HEK293 (cell line): ENCODE data around the gene DCDC1.

Source experiments
- CTCF ChIA-PET: fragments of 350-600 bp; formaldehyde crosslinking; extraction: SDS; loops from one replicate; lab custom pipeline; 2021; ENCODE audit warnings: antibody characterized with exemption; lab: Yijun Ruan, JAX
- POLR2A ChIA-PET: fragments of 300-600 bp; formaldehyde crosslinking; extraction: SDS; loops from one replicate; lab custom pipeline; 2020; ENCODE audit warnings: antibody characterized with exemption, inconsistent platforms; lab: Yijun Ruan, JAX
- H3K27ac ChIP-seq: fragments of 200-500 bp; sonication (Bioruptor generic); 2 replicates; pipeline ENCODE4 v1.5.1; 2014; ENCODE audit warnings: low read depth, low read length, control low read depth, inconsistent platforms; ENCODE audit errors: extremely low read depth
- H3K36me3 ChIP-seq, 2 experiments: fragments of 200-500 bp in 1 of 2; sonication (Bioruptor generic) in 1 of 2; 1 replicate in 1 of 2; 2 replicates in 1 of 2; pipeline ENCODE4 v1.5.1; 2014 to 2017; ENCODE audit warnings: inconsistent platforms in 2 of 2, low read length in 2 of 2; ENCODE audit not compliant: control insufficient read depth in 2 of 2, insufficient read depth in 1 of 2
- H3K4me1 ChIP-seq: fragments of 200-500 bp; sonication (Bioruptor generic); 2 replicates; pipeline ENCODE4 v1.5.1; 2014; ENCODE audit warnings: mild to moderate bottlenecking, low read length, inconsistent platforms; ENCODE audit not compliant: control insufficient read depth, insufficient read depth
- H3K4me3 ChIP-seq: 2 replicates; pipeline ENCODE4 v1.5.1; 2011; ENCODE audit warnings: low read depth, mild to moderate bottlenecking, control low read depth, low read length, moderate library complexity
- H3K9me3 ChIP-seq: fragments of 200-500 bp; sonication (Bioruptor generic); 2 replicates; pipeline ENCODE4 v1.5.1; 2014; ENCODE audit warnings: low read depth, low read length, inconsistent platforms; ENCODE audit not compliant: control insufficient read depth, insufficient read depth
- BCL6B ChIP-seq: fragments of 450-650 bp; formaldehyde crosslinking; IDR thresholded peaks from 2 replicates; pipeline ENCODE4 v1.5.1; 2017; ENCODE audit warnings: missing biosample characterization, missing genetic modification characterization
- GLIS1 ChIP-seq: fragments of 450-650 bp; formaldehyde crosslinking; IDR thresholded peaks from 2 replicates; pipeline ENCODE4 v1.5.1; 2016; ENCODE audit warnings: missing biosample characterization, missing genetic modification characterization
- HOXA7 ChIP-seq: sonication (generic); formaldehyde crosslinking; IDR thresholded peaks from 2 replicates; pipeline ENCODE4 v1.8.1; 2022; ENCODE audit warnings: missing genetic modification reagents, borderline replicate concordance
- KLF9 ChIP-seq: fragments of 450-650 bp; formaldehyde crosslinking; IDR thresholded peaks from 2 replicates; pipeline ENCODE4 v1.5.1; 2016; ENCODE audit warnings: missing biosample characterization, missing genetic modification characterization, low read depth
- REPIN1 ChIP-seq: fragments of 450-650 bp; formaldehyde crosslinking; IDR thresholded peaks from 2 replicates; pipeline ENCODE4 v1.5.1; 2017; ENCODE audit warnings: missing biosample characterization, missing genetic modification characterization, low read depth
- TCF7L2 ChIP-seq: IDR thresholded peaks from 2 replicates; pipeline ENCODE4 v1.6.1; 2011; ENCODE audit warnings: low read depth, mild to moderate bottlenecking, inconsistent platforms, low read length, moderate library complexity, borderline replicate concordance
- ZBTB1 ChIP-seq: fragments of 450-650 bp; formaldehyde crosslinking; IDR thresholded peaks from 2 replicates; pipeline ENCODE4 v1.5.1; 2016; ENCODE audit warnings: missing biosample characterization, missing genetic modification characterization
- ZFP41 ChIP-seq: fragments of 450-650 bp; formaldehyde crosslinking; IDR thresholded peaks from 2 replicates; pipeline ENCODE4 v1.5.1; 2016; ENCODE audit warnings: missing biosample characterization, missing genetic modification characterization, borderline replicate concordance
- ZNF211 ChIP-seq: fragments of 450-650 bp; formaldehyde crosslinking; IDR thresholded peaks from 2 replicates; pipeline ENCODE4 v1.5.1; 2016; ENCODE audit warnings: low read depth, missing biosample characterization, missing genetic modification characterization
- ZNF23 ChIP-seq: fragments of 450-650 bp; formaldehyde crosslinking; IDR thresholded peaks from 2 replicates; pipeline ENCODE4 v1.5.1; 2016; ENCODE audit warnings: missing biosample characterization, missing genetic modification characterization, borderline replicate concordance
- ZNF324 ChIP-seq: fragments of 450-650 bp; formaldehyde crosslinking; IDR thresholded peaks from 2 replicates; pipeline ENCODE4 v1.5.1; 2016; ENCODE audit warnings: missing biosample characterization, missing genetic modification characterization
- ZNF354C ChIP-seq: fragments of 450-650 bp; formaldehyde crosslinking; IDR thresholded peaks from 2 replicates; pipeline ENCODE4 v1.5.1; 2016; ENCODE audit warnings: missing biosample characterization, missing genetic modification characterization, low read depth, borderline replicate concordance
- ZNF37A ChIP-seq: fragments of 450-650 bp; IDR thresholded peaks from 2 replicates; pipeline ENCODE4 v1.5.1; 2018; ENCODE audit warnings: missing biosample characterization, missing genetic modification characterization
- ZNF416 ChIP-seq: fragments of 450-650 bp; formaldehyde crosslinking; IDR thresholded peaks from 2 replicates; pipeline ENCODE4 v1.5.1; 2016; ENCODE audit warnings: missing biosample characterization, missing genetic modification characterization
- ZNF518A ChIP-seq: fragments of 450-650 bp; formaldehyde crosslinking; conservative IDR thresholded peaks from 2 replicates; pipeline ENCODE4 v1.5.1; 2016; ENCODE audit warnings: low read depth, missing biosample characterization, missing genetic modification characterization
- ZNF530 ChIP-seq: fragments of 450-650 bp; formaldehyde crosslinking; IDR thresholded peaks from 2 replicates; pipeline ENCODE4 v1.5.1; 2016; ENCODE audit warnings: low read depth, missing biosample characterization, missing genetic modification characterization
- ZNF645 ChIP-seq: fragments of 450-650 bp; formaldehyde crosslinking; IDR thresholded peaks from 2 replicates; pipeline ENCODE4; 2016; ENCODE audit warnings: missing biosample characterization, missing genetic modification characterization
- ZNF692 ChIP-seq: fragments of 450-650 bp; formaldehyde crosslinking; IDR thresholded peaks from 2 replicates; pipeline ENCODE4 v1.5.1; 2016; ENCODE audit warnings: missing biosample characterization, missing genetic modification characterization
- ZNF701 ChIP-seq: fragments of 450-650 bp; formaldehyde crosslinking; IDR thresholded peaks from 2 replicates; pipeline ENCODE4 v1.5.1; 2016; ENCODE audit warnings: missing biosample characterization, missing genetic modification characterization
- ZXDB ChIP-seq: fragments of 450-650 bp; formaldehyde crosslinking; IDR thresholded peaks from 2 replicates; pipeline ENCODE4 v1.5.1; 2016; ENCODE audit warnings: missing biosample characterization, missing genetic modification characterization
- TF ChIP-seq, protein P1 (sequence below): fragments of 450-650 bp; formaldehyde crosslinking; IDR thresholded peaks from 2 replicates; pipeline ENCODE4 v1.5.1; 2016; ENCODE audit warnings: missing biosample characterization, missing genetic modification characterization

The DCDC1 gene

DNA sequence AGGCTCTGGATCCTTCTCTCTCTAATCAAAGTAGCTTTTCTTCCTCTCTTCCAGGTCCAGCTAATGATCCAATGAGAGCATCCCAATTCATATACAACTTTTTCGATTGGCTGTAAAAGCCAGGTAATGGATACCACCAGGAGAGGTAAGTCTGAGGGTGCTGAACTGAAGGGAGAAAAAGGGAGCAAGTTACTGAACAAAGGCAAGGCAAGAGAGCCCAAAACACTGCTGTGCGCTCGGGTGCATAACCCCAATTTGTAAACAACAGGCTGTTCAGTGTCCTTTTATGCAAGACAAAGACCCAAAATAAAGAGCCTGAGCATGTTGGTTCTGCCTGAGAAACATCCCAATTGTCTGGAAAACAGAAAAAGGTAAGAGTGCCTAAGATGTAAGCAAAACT is 260.1 kb downstream of the DCDC1 start (continued):
- no peak for TF ChIP-seq ZNF23 (tag by site-specific recombination)
- TF ChIP-seq ZNF37A (tag by site-specific recombination), result no peak
- TF ChIP-seq BCL6B (tag by site-specific recombination), result no peak
- TF ChIP-seq, protein P1, sequence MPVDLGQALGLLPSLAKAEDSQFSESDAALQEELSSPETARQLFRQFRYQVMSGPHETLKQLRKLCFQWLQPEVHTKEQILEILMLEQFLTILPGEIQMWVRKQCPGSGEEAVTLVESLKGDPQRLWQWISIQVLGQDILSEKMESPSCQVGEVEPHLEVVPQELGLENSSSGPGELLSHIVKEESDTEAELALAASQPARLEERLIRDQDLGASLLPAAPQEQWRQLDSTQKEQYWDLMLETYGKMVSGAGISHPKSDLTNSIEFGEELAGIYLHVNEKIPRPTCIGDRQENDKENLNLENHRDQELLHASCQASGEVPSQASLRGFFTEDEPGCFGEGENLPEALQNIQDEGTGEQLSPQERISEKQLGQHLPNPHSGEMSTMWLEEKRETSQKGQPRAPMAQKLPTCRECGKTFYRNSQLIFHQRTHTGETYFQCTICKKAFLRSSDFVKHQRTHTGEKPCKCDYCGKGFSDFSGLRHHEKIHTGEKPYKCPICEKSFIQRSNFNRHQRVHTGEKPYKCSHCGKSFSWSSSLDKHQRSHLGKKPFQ (tag by site-specific recombination), result no peak
- no peak for TF ChIP-seq REPIN1

- H3K4me1 ChIP-seq, result no peaks in the 10 kb centered on the region
- H3K4me3 ChIP-seq, result no peak overlapping the region
- no peaks in the 10 kb centered on the region for H3K36me3 ChIP-seq
- ChIA-PET POLR2A (no interaction called here), CTCF (interaction anchor here (0.6 to 5.7 kb wide), 39 partner anchors 9 to 1190 kb away, joined by 3 to 59 read pairs (median 4); no protein-coding TSS in a partner anchor)
- H3K9me3 ChIP-seq, result no peaks in the 10 kb centered on the region
- TF ChIP-seq BCL6B (tag by site-specific recombination) (no peak), ZNF518A (tag by site-specific recombination) (no peak), KLF9 (no peak), ZNF416 (tag by site-specific recombination) (no peak), ZFP41 (tag by site-specific recombination) (no peak), HOXA7 (CRISPR knock-in tag) (no peak), ZNF354C (tag by site-specific recombination) (no peak), ZBTB1 (no peak), GLIS1 (tag by site-specific recombination) (no peak), ZNF211 (tag by site-specific recombination) (no peak), ZXDB (tag by site-specific recombination) (no peak), TCF7L2 (no peak), ZNF645 (tag by site-specific recombination) (no peak), ZNF701 (tag by site-specific recombination) (no peak), ZNF530 (tag by site-specific recombination) (no peak), ZNF692 (tag by site-specific recombination) (no peak), REPIN1 (no peak), ZNF324 (tag by site-specific recombination) (no peak)
- H3K27ac ChIP-seq, result no peak overlapping the region
Observed at GRCh38 chr11:31107649-31108048, 261.9 kb downstream of the DCDC1 start.
